ENCODE measurements around the gene KIF25.

DNA sequence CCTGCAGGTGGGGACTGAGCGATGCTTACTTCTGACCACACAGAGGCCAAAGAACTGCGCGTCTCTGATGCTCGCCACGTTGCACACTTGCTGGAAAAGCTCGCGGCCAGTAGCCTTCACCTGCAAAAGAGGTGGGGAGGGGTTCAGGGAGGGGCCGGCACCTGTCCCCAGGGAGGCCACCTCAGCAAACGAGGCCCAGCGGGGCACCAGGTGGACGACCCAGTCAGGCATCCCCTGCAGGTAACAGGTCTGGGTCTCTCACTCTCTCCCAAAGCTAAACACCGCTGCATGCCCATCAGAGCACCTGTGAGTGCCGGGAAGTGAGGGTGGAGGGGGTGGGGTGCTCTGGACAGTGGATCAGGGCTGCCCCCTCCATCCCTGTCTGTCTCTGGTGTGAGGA is 77.7 kb downstream of the KIF25 start:
- TF ChIP-seq CTCF (IDR thresholded peaks at IDR 0.05; ENCODE audit: poor library complexity, severe bottlenecking) (no peak), RAD21 (conservative IDR thresholded peaks at IDR 0.05) (no peak), TAF1 (IDR thresholded peaks at IDR 0.05; ENCODE audit: low read depth) (no peak), MXI1 (conservative IDR thresholded peaks at IDR 0.05; ENCODE audit: poor library complexity, severe bottlenecking) (no peak), EZH2 (IDR thresholded peaks at IDR 0.05; ENCODE audit: borderline replicate concordance, insufficient read depth, low read length, poor library complexity, severe bottlenecking) (no peak)
